Erythroblast (primary cell): ENCODE data around the gene CHD9NB.
A peak's percentile ranks its signal among the peaks of the same experiment; 100 is the strongest.
"Not testable (repeated sequence)": the region's sequence is repeated elsewhere in the genome, so short reads cannot be mapped to it uniquely, and the experiment has no call there.

Source experiments
- DNase-seq, 2 experiments: peaks; one replicate each; lab custom pipeline; 2025; lab: John Stamatoyannopoulos, UW
- GATA1 ChIP-seq: IDR thresholded peaks from 2 replicates; pipeline ENCODE4 v1.6.1; 2011; ENCODE audit warnings: low read depth, mild to moderate bottlenecking, control low read depth, low read length, moderate library complexity
- POLR2A ChIP-seq: IDR thresholded peaks from 2 replicates; pipeline ENCODE4 v1.6.1; 2011; ENCODE audit warnings: mild to moderate bottlenecking, low read length

The CHD9NB gene

GRCh38 chr16:53054670-53055485 lies 2.2 kb upstream of the CHD9NB start, which contains the start of gene CHD9:
Gene CHD9, plus strand, starts transcription at chr16:53054991. Its CDS starts 101,099 bp downstream, at chr16:53156090.
- TF ChIP-seq POLR2A: peak; percentile 17
- TF ChIP-seq GATA1: no peak
- peak; percentile 89 to 91 for DNase-seq

GRCh38 chr16:53053967-53054669 lies 1.4 kb upstream of the CHD9NB start:
- DNase-seq: peak; percentile 61 to 76
- no peak for TF ChIP-seq POLR2A
- no peak for TF ChIP-seq GATA1

- DNase-seq: not testable (repeated sequence)
Observed at GRCh38 chr16:53051255-53051654, 1.4 kb downstream of the CHD9NB start.

- TF ChIP-seq POLR2A (no peak), GATA1 (no peak)
- no peak for DNase-seq
Observed at GRCh38 chr16:53048139-53048915, 4.4 kb downstream of the CHD9NB start.

GRCh38 chr16:53047515-53047914 lies 5.2 kb downstream of the CHD9NB start:
- not testable (repeated sequence) for DNase-seq

- TF ChIP-seq GATA1 (no peak), POLR2A (no peak)
- DNase-seq: no peak
Observed at GRCh38 chr16:53045341-53046220, 7.1 kb downstream of the CHD9NB start.

- TF ChIP-seq POLR2A (no peak), GATA1 (no peak)
Observed at GRCh38 chr16:53043986-53044601, 8.6 kb downstream of the CHD9NB start.

GRCh38 chr16:53043428-53043831 lies 9.3 kb downstream of the CHD9NB start:
- no peak for TF ChIP-seq GATA1
- TF ChIP-seq POLR2A: no peak
- no peak for DNase-seq

More at GRCh38 chr16:53043986-53044601, 8.6 kb downstream of the CHD9NB start:
- no peak for DNase-seq

- TF ChIP-seq POLR2A (no peak), GATA1 (no peak)
- no peak for DNase-seq
Observed at GRCh38 chr16:53042235-53042701, 10.4 kb downstream of the CHD9NB start.

GRCh38 chr16:53041320-53042051 lies 11.2 kb downstream of the CHD9NB start:
- TF ChIP-seq POLR2A (no peak), GATA1 (no peak)
- DNase-seq: no peak

- DNase-seq: no peak
- TF ChIP-seq GATA1 (no peak), POLR2A (no peak)
Observed at GRCh38 chr16:53040788-53041187, 11.9 kb downstream of the CHD9NB start.

- DNase-seq: not testable (repeated sequence)
Observed at GRCh38 chr16:53036711-53037110, 16.0 kb downstream of the CHD9NB start.
